ENCODE measurements around the gene ACAD9. TPM values are rescaled to one million over a fixed set of nuclear protein-coding genes. Genes with fewer than 3 reads are reported as not detected.
"Not testable (repeated sequence)": the region's sequence is repeated elsewhere in the genome, so short reads cannot be mapped to it uniquely, and the experiment has no call there.

ACAD9 gene
- 33.2 and 34.1 TPM in 2 replicates for total RNA-seq (2012; rRNA removed)

DNA sequence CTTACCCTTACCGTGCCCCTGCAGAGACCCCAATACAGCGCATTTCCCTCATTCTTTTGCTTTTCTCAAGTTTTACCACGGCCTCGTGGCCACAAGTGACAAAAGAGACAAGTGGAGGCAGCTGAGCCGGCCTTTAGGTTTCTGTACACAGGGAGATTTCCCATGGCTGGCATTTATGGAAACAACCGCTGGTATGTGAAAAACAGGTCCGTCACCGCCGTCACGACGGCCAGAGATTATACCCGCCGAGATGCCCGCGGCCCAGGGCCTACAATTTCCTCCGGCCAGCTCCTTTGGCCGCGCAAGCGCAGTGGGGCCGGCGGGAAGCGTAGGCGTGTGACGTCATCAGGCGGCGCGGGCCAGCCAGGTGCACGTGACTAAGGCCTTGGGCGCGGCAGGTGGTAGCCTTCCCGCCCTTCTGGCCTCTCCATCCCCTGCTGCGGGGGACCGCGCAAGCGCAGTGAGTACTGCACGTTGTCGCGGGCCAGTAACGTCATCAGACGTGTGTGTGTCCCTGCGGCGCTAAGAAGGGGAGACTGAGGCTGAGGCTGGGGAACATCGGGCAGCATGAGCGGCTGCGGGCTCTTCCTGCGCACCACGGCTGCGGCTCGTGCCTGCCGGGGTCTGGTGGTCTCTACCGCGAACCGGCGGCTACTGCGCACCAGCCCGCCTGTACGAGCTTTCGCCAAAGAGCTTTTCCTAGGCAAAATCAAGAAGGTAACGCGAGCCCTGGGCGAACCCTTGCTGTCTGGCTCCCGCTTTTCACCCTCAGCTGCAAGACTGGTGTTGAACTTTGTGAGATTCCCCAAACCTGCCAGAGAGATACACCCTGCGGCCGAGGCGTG, at the start of gene ACAD9:
ACAD9 (plus strand) TSS at position 496 of the 845 bp plus-strand sequence; CDS start at position 568, 72 bp downstream.
- peak within 1 kb of the TSS; percentile 100 for H3K9ac ChIP-seq (ENCODE audit: low read depth, low read length)
- no peaks in the 10 kb centered on the region for H3K9me3 ChIP-seq (replicated peaks; ENCODE audit: low read length)
- H3K36me3 ChIP-seq (ENCODE audit: insufficient read depth, low read length): peaks cover 17% of the 10 kb centered on the region
- H3K27me3 ChIP-seq (ENCODE audit: control insufficient read depth, insufficient read depth, low read length): no peaks in the 10 kb centered on the region
- H3K4me1 ChIP-seq (ENCODE audit: control insufficient read depth, insufficient read depth, low read length): peaks cover 25% of the 10 kb centered on the region
- H3K4me3 ChIP-seq (ENCODE audit: low read length): peak within 1 kb of the TSS; percentile 90
- peak within 1 kb of the TSS; percentile 96 for H3K4me2 ChIP-seq (ENCODE audit: low read length)

DNA sequence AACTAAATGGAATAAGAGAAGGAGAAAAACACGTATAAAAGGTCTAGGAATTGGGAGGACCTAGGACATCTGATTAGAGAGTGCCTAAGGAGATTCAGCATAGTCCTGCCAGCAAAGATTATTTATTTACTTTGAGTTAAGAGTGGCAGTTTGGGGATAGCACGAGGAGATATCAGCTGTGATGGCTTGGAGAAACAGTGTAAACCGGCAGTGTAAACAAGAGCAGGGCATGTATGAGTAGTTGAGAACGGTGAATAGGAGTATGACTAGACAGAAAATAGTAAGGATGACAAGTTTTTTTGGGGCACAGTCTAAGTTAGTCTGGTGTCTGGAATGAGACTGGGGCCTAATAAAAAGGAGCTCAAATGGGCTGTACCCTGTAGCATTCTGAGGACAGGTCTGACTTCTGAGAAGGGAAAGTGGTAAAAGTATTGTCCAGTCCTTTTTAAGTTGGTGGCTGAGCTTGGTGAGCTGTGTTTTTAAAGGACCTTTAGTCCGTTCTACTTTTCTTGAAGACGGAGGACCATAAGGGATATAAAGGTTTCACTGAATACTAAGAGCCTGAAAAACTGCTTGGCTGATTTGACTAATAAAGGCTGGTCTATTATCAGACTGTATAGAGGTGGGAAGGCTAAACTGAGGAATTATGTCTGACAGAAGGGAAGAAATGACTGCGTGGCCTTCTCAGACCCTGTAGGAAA, 49.3 kb upstream of the ACAD9 start:
- H3K4me1 ChIP-seq (ENCODE audit: control insufficient read depth, insufficient read depth, low read length); H3K27me3 ChIP-seq (ENCODE audit: control insufficient read depth, insufficient read depth, low read length); H3K9me3 ChIP-seq (replicated peaks; ENCODE audit: low read length); H3K9ac ChIP-seq (ENCODE audit: low read depth, low read length); H3K4me2 ChIP-seq (ENCODE audit: low read length); H3K4me3 ChIP-seq (ENCODE audit: low read length); H3K36me3 ChIP-seq (ENCODE audit: insufficient read depth, low read length): not testable (repeated sequence)

GRCh38 chr3:128830762-128831161, 48.7 kb upstream of the ACAD9 start:
- not testable (repeated sequence) for H3K36me3 ChIP-seq (ENCODE audit: insufficient read depth, low read length); H3K4me1 ChIP-seq (ENCODE audit: control insufficient read depth, insufficient read depth, low read length); H3K9me3 ChIP-seq (replicated peaks; ENCODE audit: low read length); H3K4me2 ChIP-seq (ENCODE audit: low read length); H3K9ac ChIP-seq (ENCODE audit: low read depth, low read length); H3K4me3 ChIP-seq (ENCODE audit: low read length); H3K27me3 ChIP-seq (ENCODE audit: control insufficient read depth, insufficient read depth, low read length)

- H3K4me2 ChIP-seq (ENCODE audit: low read length); H3K9me3 ChIP-seq (replicated peaks; ENCODE audit: low read length); H3K4me1 ChIP-seq (ENCODE audit: control insufficient read depth, insufficient read depth, low read length); H3K27me3 ChIP-seq (ENCODE audit: control insufficient read depth, insufficient read depth, low read length); H3K4me3 ChIP-seq (ENCODE audit: low read length); H3K36me3 ChIP-seq (ENCODE audit: insufficient read depth, low read length); H3K9ac ChIP-seq (ENCODE audit: low read depth, low read length): not testable (repeated sequence)
Observed at GRCh38 chr3:128832979-128833378, 46.4 kb upstream of the ACAD9 start.

GRCh38 chr3:128835096-128835495, 44.3 kb upstream of the ACAD9 start:
- no peaks in the 10 kb centered on the region for H3K27me3 ChIP-seq (ENCODE audit: control insufficient read depth, insufficient read depth, low read length)
- H3K9ac ChIP-seq (ENCODE audit: low read depth, low read length): no peak overlapping the region
- H3K4me2 ChIP-seq (ENCODE audit: low read length): no peak overlapping the region
- no peaks in the 10 kb centered on the region for H3K36me3 ChIP-seq (ENCODE audit: insufficient read depth, low read length)
- H3K4me1 ChIP-seq (ENCODE audit: control insufficient read depth, insufficient read depth, low read length): no peaks in the 10 kb centered on the region
- no peak overlapping the region for H3K4me3 ChIP-seq (ENCODE audit: low read length)
- H3K9me3 ChIP-seq (replicated peaks; ENCODE audit: low read length): no peaks in the 10 kb centered on the region

- no peaks in the 10 kb centered on the region for H3K9me3 ChIP-seq (replicated peaks; ENCODE audit: low read length)
- H3K4me1 ChIP-seq (ENCODE audit: control insufficient read depth, insufficient read depth, low read length): peaks cover 10% of the 10 kb centered on the region
- no peak overlapping the region for H3K4me2 ChIP-seq (ENCODE audit: low read length)
- H3K36me3 ChIP-seq (ENCODE audit: insufficient read depth, low read length): no peaks in the 10 kb centered on the region
- H3K9ac ChIP-seq (ENCODE audit: low read depth, low read length): no peak overlapping the region
- no peak overlapping the region for H3K4me3 ChIP-seq (ENCODE audit: low read length)
- peaks cover 3% of the 10 kb centered on the region for H3K27me3 ChIP-seq (ENCODE audit: control insufficient read depth, insufficient read depth, low read length)
Observed at GRCh38 chr3:128841926-128842920, 37.2 kb upstream of the ACAD9 start.

DNA sequence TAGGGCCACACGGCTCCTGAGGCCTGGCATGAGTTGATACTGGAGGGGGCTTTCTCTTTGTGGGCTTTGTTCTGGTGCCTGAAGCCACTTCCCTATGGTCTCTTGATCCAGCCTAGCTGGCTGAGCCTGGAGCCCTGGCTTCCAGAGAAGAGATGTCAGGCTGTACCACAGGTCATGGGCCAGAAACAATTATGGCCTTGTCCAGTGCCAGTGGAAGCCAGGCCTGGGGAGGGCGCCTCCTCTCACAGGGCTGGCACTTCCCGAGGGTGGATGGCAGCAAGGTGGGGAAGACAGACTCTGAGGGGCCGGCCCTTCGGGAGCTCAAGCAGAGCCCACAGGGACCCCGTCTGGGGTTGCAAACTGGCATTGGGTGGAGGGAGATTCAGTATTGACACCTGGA, 34.9 kb upstream of the ACAD9 start:
- no peaks in the 10 kb centered on the region for H3K9me3 ChIP-seq (replicated peaks; ENCODE audit: low read length)
- peaks cover 15% of the 10 kb centered on the region for H3K4me1 ChIP-seq (ENCODE audit: control insufficient read depth, insufficient read depth, low read length)
- H3K27me3 ChIP-seq (ENCODE audit: control insufficient read depth, insufficient read depth, low read length): peaks cover 3% of the 10 kb centered on the region
- H3K9ac ChIP-seq (ENCODE audit: low read depth, low read length): no peak overlapping the region
- H3K4me3 ChIP-seq (ENCODE audit: low read length): no peak overlapping the region
- H3K36me3 ChIP-seq (ENCODE audit: insufficient read depth, low read length): no peaks in the 10 kb centered on the region
- H3K4me2 ChIP-seq (ENCODE audit: low read length): no peak overlapping the region

- Histone ChIP-seq H3K4me3 (ENCODE audit: low read length) (peak overlapping the region; percentile 68), H3K4me1 (ENCODE audit: control insufficient read depth, insufficient read depth, low read length) (peaks cover 15% of the 10 kb centered on the region), H3K9ac (ENCODE audit: low read depth, low read length) (peak overlapping the region; percentile 41), H3K4me2 (ENCODE audit: low read length) (peak overlapping the region; percentile 89), H3K9me3 (replicated peaks; ENCODE audit: low read length) (no peaks in the 10 kb centered on the region), H3K36me3 (ENCODE audit: insufficient read depth, low read length) (no peaks in the 10 kb centered on the region), H3K27me3 (ENCODE audit: control insufficient read depth, insufficient read depth, low read length) (peaks cover 2% of the 10 kb centered on the region)
Observed at GRCh38 chr3:128845119-128845777, 34.2 kb upstream of the ACAD9 start.

DNA sequence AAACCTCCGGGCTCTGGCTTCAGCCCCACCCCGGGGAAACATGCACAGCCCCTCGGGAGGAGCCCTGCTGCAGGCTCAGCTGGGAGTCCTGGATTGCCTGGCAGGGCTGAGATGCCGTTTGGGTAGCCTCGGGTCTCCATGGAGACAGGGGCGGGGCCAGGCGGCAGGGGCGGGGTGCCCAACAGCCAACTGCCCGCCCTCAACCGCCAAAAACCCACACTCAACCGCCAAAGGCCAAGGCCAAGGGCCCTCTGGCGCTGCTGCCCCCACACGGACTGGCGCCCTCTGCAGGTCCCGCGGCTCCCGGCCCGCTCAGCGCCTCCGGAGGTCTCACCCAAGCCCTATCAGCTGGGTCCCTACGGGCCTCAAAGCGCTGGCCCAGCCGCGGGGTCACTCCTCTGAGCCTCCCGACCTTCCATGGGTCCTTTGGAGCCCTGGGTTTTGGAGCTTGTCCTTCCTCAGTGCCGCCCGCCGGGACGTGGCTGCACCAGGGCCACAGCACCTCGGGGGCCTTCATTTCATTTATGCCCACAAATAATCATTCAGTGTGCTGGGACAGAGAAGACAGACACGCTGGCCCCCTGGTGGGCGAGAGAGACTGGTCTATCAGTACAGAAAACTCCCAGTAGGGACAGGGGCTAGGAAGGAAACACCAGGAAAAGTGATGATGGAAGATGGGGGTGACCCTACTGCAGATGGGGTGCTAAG, 33.5 kb upstream of the ACAD9 start:
- H3K36me3 ChIP-seq (ENCODE audit: insufficient read depth, low read length): no peaks in the 10 kb centered on the region
- peak overlapping the region; percentile 89 for H3K4me2 ChIP-seq (ENCODE audit: low read length)
- no peaks in the 10 kb centered on the region for H3K9me3 ChIP-seq (replicated peaks; ENCODE audit: low read length)
- H3K9ac ChIP-seq (ENCODE audit: low read depth, low read length): peak overlapping the region; percentile 59
- peaks cover 15% of the 10 kb centered on the region for H3K4me1 ChIP-seq (ENCODE audit: control insufficient read depth, insufficient read depth, low read length)
- peak overlapping the region; percentile 68 for H3K4me3 ChIP-seq (ENCODE audit: low read length)
- no peaks in the 10 kb centered on the region for H3K27me3 ChIP-seq (ENCODE audit: control insufficient read depth, insufficient read depth, low read length)

DNA sequence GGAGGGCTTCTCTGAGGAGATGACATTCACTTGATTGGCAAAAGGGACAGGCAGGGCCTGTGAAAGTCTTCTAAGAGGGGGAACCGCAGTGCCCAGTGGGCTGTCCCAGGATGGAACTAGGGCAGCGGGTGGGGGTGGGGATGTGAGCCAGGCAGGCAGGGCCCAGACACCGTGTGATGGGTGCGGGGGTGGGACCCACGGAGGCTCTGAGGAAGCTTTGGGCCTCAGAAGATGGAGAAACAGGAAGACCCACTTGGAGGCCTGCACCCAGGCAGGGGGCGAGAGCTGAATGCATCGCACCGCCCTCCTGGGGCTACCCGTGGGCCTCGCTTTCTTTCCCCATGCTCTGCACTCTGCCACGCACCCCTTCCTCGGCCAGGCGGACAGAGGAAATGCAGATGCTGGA, 32.9 kb upstream of the ACAD9 start:
- Histone ChIP-seq H3K9me3 (replicated peaks; ENCODE audit: low read length) (no peaks in the 10 kb centered on the region), H3K4me3 (ENCODE audit: low read length) (peak overlapping the region; percentile 68), H3K9ac (ENCODE audit: low read depth, low read length) (peak overlapping the region; percentile 59), H3K4me1 (ENCODE audit: control insufficient read depth, insufficient read depth, low read length) (peaks cover 15% of the 10 kb centered on the region), H3K4me2 (ENCODE audit: low read length) (peak overlapping the region; percentile 89), H3K36me3 (ENCODE audit: insufficient read depth, low read length) (no peaks in the 10 kb centered on the region), H3K27me3 (ENCODE audit: control insufficient read depth, insufficient read depth, low read length) (no peaks in the 10 kb centered on the region)

Measured in skeletal muscle satellite cell (primary cell).